LHCN-M2 (cell line): Measurements from ENCODE around the gene VAV2. TPM values are rescaled to one million over a fixed set of nuclear protein-coding genes. Genes with fewer than 3 reads are reported as not detected.
"Not testable (repeated sequence)": the region's sequence is repeated elsewhere in the genome, so short reads cannot be mapped to it uniquely, and the experiment has no call there.

Source experiments
- DNase-seq: peaks from one replicate; pipeline ENCODE4 v3.0.0-alpha.2; 2012; ENCODE audit warnings: low read depth
- total RNA-seq: library from RNA; depleted of rRNA; stranded (reverse); fragments of >200 nt; gene quantifications from 2 replicates; pipeline ENCODE4 v1.2.3, GENCODE V29; 2014

VAV2 gene
- total RNA-seq, 1 experiment from 2014 or later: 13.0 TPM

- no peak for DNase-seq
Observed at GRCh38 chr9:133752739-133753446, 239.2 kb downstream of the VAV2 start.

- no peak for DNase-seq
Observed at GRCh38 chr9:133750982-133751649, 241.0 kb downstream of the VAV2 start.

GRCh38 chr9:133747309-133747708 is 244.8 kb downstream of the VAV2 start:
- DNase-seq: no peak

GRCh38 chr9:133744528-133744927 is 247.6 kb downstream of the VAV2 start:
- DNase-seq: not testable (repeated sequence)

GRCh38 chr9:133742849-133743444 is 249.2 kb downstream of the VAV2 start:
- peak; percentile 62 for DNase-seq

GRCh38 chr9:133742251-133742650 is 249.9 kb downstream of the VAV2 start:
- no peak for DNase-seq

GRCh38 chr9:133741716-133742115 is 250.4 kb downstream of the VAV2 start:
- no peak for DNase-seq

GRCh38 chr9:133740911-133741310 is 251.2 kb downstream of the VAV2 start:
- DNase-seq: no peak

- DNase-seq: no peak
Observed at GRCh38 chr9:133739408-133740280, 252.5 kb downstream of the VAV2 start.

- DNase-seq: no peak
Observed at GRCh38 chr9:133738640-133739225, 253.4 kb downstream of the VAV2 start.

- peak; percentile 87 for DNase-seq
Observed at GRCh38 chr9:133737774-133738639, 254.1 kb downstream of the VAV2 start, which contains the start of gene SARDH. Gene SARDH (minus strand): TSS chr9:133738352. CDS start chr9:133734173, 4,179 bp downstream.

GRCh38 chr9:133737071-133737773 is 254.9 kb downstream of the VAV2 start:
- no peak for DNase-seq

GRCh38 chr9:133735931-133736330 is 256.2 kb downstream of the VAV2 start:
- no peak for DNase-seq

GRCh38 chr9:133735415-133735775 is 256.7 kb downstream of the VAV2 start:
- no peak for DNase-seq

GRCh38 chr9:133734590-133735414 is 257.3 kb downstream of the VAV2 start:
- no peak for DNase-seq

GRCh38 chr9:133733796-133734533 is 258.2 kb downstream of the VAV2 start:
- DNase-seq: no peak

GRCh38 chr9:133733421-133733795 is 258.7 kb downstream of the VAV2 start:
- no peak for DNase-seq
